ENCODE results near the gene FZD4. TPM values are rescaled to one million over a fixed set of nuclear protein-coding genes. Genes with fewer than 3 reads are reported as not detected.

The FZD4 gene
- total RNA-seq, 2 experiments from 2014 or later: 0.04 to 0.06 TPM

- peaks cover 9% of the 10 kb centered on the region for H3K27me3 Mint-ChIP-seq
- peaks cover 1% of the 10 kb centered on the region for H3K9me3 Mint-ChIP-seq
- no peaks in the 10 kb centered on the region for H3K36me3 Mint-ChIP-seq
- no peaks in the 10 kb centered on the region for H3K4me1 Mint-ChIP-seq
- H3K4me3 Mint-ChIP-seq: no peak overlapping the region
- DNase-seq: no peak
- H3K27ac Mint-ChIP-seq: no peak overlapping the region
These were observed 40.2 kb downstream of the FZD4 start for GRCh38 chr11:86914865-86915519.

GRCh38 chr11:86912238-86912637, 43.0 kb downstream of the FZD4 start:
- Mint-ChIP-seq H3K9me3 (peaks cover 1% of the 10 kb centered on the region), H3K27me3 (peaks cover 9% of the 10 kb centered on the region), H3K27ac (no peak overlapping the region), H3K4me3 (no peak overlapping the region), H3K36me3 (no peaks in the 10 kb centered on the region), H3K4me1 (no peaks in the 10 kb centered on the region)
- DNase-seq: no peak

GRCh38 chr11:86910592-86910991, 44.6 kb downstream of the FZD4 start:
- DNase-seq: no peak
- Mint-ChIP-seq H3K9me3 (peaks cover 1% of the 10 kb centered on the region), H3K4me1 (no peaks in the 10 kb centered on the region), H3K27ac (no peak overlapping the region), H3K36me3 (no peaks in the 10 kb centered on the region), H3K27me3 (peaks cover 9% of the 10 kb centered on the region), H3K4me3 (no peak overlapping the region)

- H3K27me3 Mint-ChIP-seq: peaks cover under 1% of the 10 kb centered on the region
- H3K27ac Mint-ChIP-seq: no peak overlapping the region
- DNase-seq: no peak
- no peaks in the 10 kb centered on the region for H3K36me3 Mint-ChIP-seq
- H3K9me3 Mint-ChIP-seq: no peaks in the 10 kb centered on the region
- no peaks in the 10 kb centered on the region for H3K4me1 Mint-ChIP-seq
- no peak overlapping the region for H3K4me3 Mint-ChIP-seq
These were observed 49.0 kb downstream of the FZD4 start for GRCh38 chr11:86906198-86906597.

- Mint-ChIP-seq H3K27me3 (peaks cover 3% of the 10 kb centered on the region), H3K36me3 (no peaks in the 10 kb centered on the region)
These were observed 49.9 kb downstream of the FZD4 start for GRCh38 chr11:86905252-86905651.

GRCh38 chr11:86904001-86904400, 51.2 kb downstream of the FZD4 start:
- H3K27ac Mint-ChIP-seq: no peak overlapping the region
- H3K4me3 Mint-ChIP-seq: no peak overlapping the region
- DNase-seq: no peak
- H3K27me3 Mint-ChIP-seq: peaks cover 6% of the 10 kb centered on the region
- no peaks in the 10 kb centered on the region for H3K9me3 Mint-ChIP-seq
- no peaks in the 10 kb centered on the region for H3K4me1 Mint-ChIP-seq
- H3K36me3 Mint-ChIP-seq: no peaks in the 10 kb centered on the region

More at GRCh38 chr11:86905252-86905651, 49.9 kb downstream of the FZD4 start:
- H3K27ac Mint-ChIP-seq: no peak overlapping the region
- DNase-seq: no peak
- no peaks in the 10 kb centered on the region for H3K4me1 Mint-ChIP-seq
- no peak overlapping the region for H3K4me3 Mint-ChIP-seq
- H3K9me3 Mint-ChIP-seq: no peaks in the 10 kb centered on the region

- H3K4me3 Mint-ChIP-seq: no peak overlapping the region
- no peaks in the 10 kb centered on the region for H3K36me3 Mint-ChIP-seq
- H3K27me3 Mint-ChIP-seq: peaks cover 6% of the 10 kb centered on the region
- H3K4me1 Mint-ChIP-seq: no peaks in the 10 kb centered on the region
- no peaks in the 10 kb centered on the region for H3K9me3 Mint-ChIP-seq
- no peak overlapping the region for H3K27ac Mint-ChIP-seq
- DNase-seq: no peak
These were observed 52.9 kb downstream of the FZD4 start for GRCh38 chr11:86902345-86902744.

- H3K36me3 Mint-ChIP-seq: no peaks in the 10 kb centered on the region
These were observed 53.6 kb downstream of the FZD4 start for GRCh38 chr11:86901599-86901998.

GRCh38 chr11:86900162-86900561, 55.0 kb downstream of the FZD4 start:
- Mint-ChIP-seq H3K4me1 (no peaks in the 10 kb centered on the region), H3K36me3 (no peaks in the 10 kb centered on the region), H3K4me3 (no peak overlapping the region), H3K27ac (no peak overlapping the region), H3K27me3 (peaks cover 10% of the 10 kb centered on the region), H3K9me3 (no peaks in the 10 kb centered on the region)
- DNase-seq: no peak

More at GRCh38 chr11:86901599-86901998, 53.6 kb downstream of the FZD4 start:
- Mint-ChIP-seq H3K4me1 (no peaks in the 10 kb centered on the region), H3K9me3 (no peaks in the 10 kb centered on the region), H3K27ac (no peak overlapping the region), H3K4me3 (no peak overlapping the region), H3K27me3 (peaks cover 6% of the 10 kb centered on the region)
- DNase-seq: no peak

- no peaks in the 10 kb centered on the region for H3K36me3 Mint-ChIP-seq
- H3K4me1 Mint-ChIP-seq: no peaks in the 10 kb centered on the region
- no peak for DNase-seq
- H3K27me3 Mint-ChIP-seq: peaks cover 10% of the 10 kb centered on the region
- no peaks in the 10 kb centered on the region for H3K9me3 Mint-ChIP-seq
- no peak overlapping the region for H3K4me3 Mint-ChIP-seq
- no peak overlapping the region for H3K27ac Mint-ChIP-seq
These were observed 56.5 kb downstream of the FZD4 start for GRCh38 chr11:86898689-86899088.

- Mint-ChIP-seq H3K27me3 (peaks cover 10% of the 10 kb centered on the region), H3K9me3 (no peaks in the 10 kb centered on the region), H3K36me3 (no peaks in the 10 kb centered on the region), H3K4me1 (no peaks in the 10 kb centered on the region), H3K4me3 (no peak overlapping the region), H3K27ac (no peak overlapping the region)
- DNase-seq: no peak
These were observed 58.8 kb downstream of the FZD4 start for GRCh38 chr11:86896441-86896841.

Other genes starting within 250 kb of the FZD4 start
- gene PRSS23, start 154.9 kb downstream of the FZD4 start, total RNA-seq: 1 to 10 TPM; 3.7 to 4.0 TPM
- gene TMEM135, start 82.5 kb upstream of the FZD4 start, total RNA-seq: 10 to 100 TPM; 22.8 to 29.0 TPM